H1 (cell line): ENCODE results near the gene TNFSF4. TPM values are rescaled to one million over a fixed set of nuclear protein-coding genes. Genes with fewer than 3 reads are reported as not detected.

Experiments
- CTCF ChIA-PET: fragments of 300-600 bp; sonication (Branson Sonifier 250); formaldehyde crosslinking; loops from one replicate; lab custom pipeline; 2021; ENCODE audit not compliant: partially characterized antibody; lab: Charles Lee
- POLR2A ChIA-PET: fragments of 300-600 bp; sonication (Branson Sonifier 250); formaldehyde crosslinking; loops from one replicate; lab custom pipeline; 2021; ENCODE audit warnings: inconsistent platforms; ENCODE audit not compliant: partially characterized antibody; lab: Charles Lee
- DNase-seq, 2 experiments: peaks; one replicate each; pipeline versions ENCODE4 v3.0.0 to v3.0.0-alpha.2; 2010 to 2022; ENCODE audit warnings: low spot score in 2 of 2, low read depth in 1 of 2, mixed read lengths in 1 of 2
- FAIRE-seq: peaks from 2 replicates; lab custom pipeline; 2011; peaks lifted over from hg19 to GRCh38; lab: Jason Lieb, UNC
- H2AFZ ChIP-seq: 2 replicates; pipeline ENCODE4 v1.8.1; 2012; ENCODE audit warnings: low read length, inconsistent platforms
- H2AK5ac ChIP-seq: 2 replicates; pipeline ENCODE4 v1.6.1; 2013; ENCODE audit warnings: low read depth, low read length
- H2BK120ac ChIP-seq: replicated peaks from 2 replicates; pipeline ENCODE3; 2013; ENCODE audit warnings: low read depth, low read length, inconsistent platforms
- H2BK12ac ChIP-seq: 2 replicates; pipeline ENCODE4 v1.6.1; 2013; ENCODE audit warnings: low read depth, low read length
- H2BK15ac ChIP-seq: 2 replicates; pipeline ENCODE4 v1.6.1; 2013; ENCODE audit warnings: low read length
- H2BK20ac ChIP-seq: 2 replicates; pipeline ENCODE4 v1.6.1; 2013; ENCODE audit warnings: low read length
- H2BK5ac ChIP-seq: 2 replicates; pipeline ENCODE4 v1.6.1; 2013; ENCODE audit warnings: low read depth, low read length
- H3K14ac ChIP-seq: 2 replicates; pipeline ENCODE4 v1.6.1; 2013; ENCODE audit warnings: inconsistent platforms; ENCODE audit not compliant: insufficient read length
- H3K18ac ChIP-seq: 2 replicates; pipeline ENCODE4 v1.6.1; 2013; ENCODE audit warnings: low read length; ENCODE audit errors: extremely low read depth
- H3K23ac ChIP-seq: 2 replicates; pipeline ENCODE4 v1.6.1; 2013; ENCODE audit warnings: inconsistent platforms; ENCODE audit not compliant: insufficient read length
- H3K23me2 ChIP-seq: 2 replicates; pipeline ENCODE4 v1.6.1; 2013; ENCODE audit warnings: low read depth, low read length
- H3K27ac ChIP-seq: 2 replicates; pipeline ENCODE4 v1.6.1; 2011; ENCODE audit warnings: low read depth, low read length, inconsistent platforms
- H3K27me3 ChIP-seq, 4 experiments: replicated peaks in 1 of 4; 1 replicate in 1 of 4; 2 replicates in 3 of 4; pipeline versions ENCODE4 v1.6.1 to v1.8.1; 2011 to 2013; ENCODE audit warnings: low read length in 3 of 4, mild to moderate bottlenecking in 3 of 4, inconsistent platforms in 2 of 4, mixed read lengths in 2 of 4, moderate library complexity in 1 of 4; ENCODE audit not compliant: control insufficient read depth in 3 of 4, insufficient read depth in 3 of 4; ENCODE audit errors: extremely low read depth in 1 of 4
- H3K36me3 ChIP-seq, 4 experiments: 2 replicates each; pipeline versions ENCODE4 v1.6.1 to v1.8.1; 2011 to 2013; ENCODE audit warnings: mild to moderate bottlenecking in 4 of 4, low read length in 3 of 4, moderate library complexity in 2 of 4, control low read depth in 1 of 4, inconsistent platforms in 1 of 4; ENCODE audit not compliant: insufficient read depth in 4 of 4, control insufficient read depth in 2 of 4
- H3K4ac ChIP-seq: replicated peaks from 2 replicates; pipeline ENCODE3; 2013; ENCODE audit warnings: low read length, low read depth, mixed read lengths, inconsistent platforms; ENCODE audit not compliant: insufficient read length
- H3K4me1 ChIP-seq, 4 experiments: replicated peaks in 1 of 4; 1 replicate in 1 of 4; 2 replicates in 3 of 4; pipeline versions ENCODE4 v1.6.1 to v1.8.1; 2011 to 2013; ENCODE audit warnings: low read length in 3 of 4, inconsistent platforms in 2 of 4, mixed read lengths in 1 of 4; ENCODE audit not compliant: insufficient read depth in 4 of 4, control insufficient read depth in 3 of 4
- H3K4me2 ChIP-seq, 2 experiments: 2 replicates each; pipeline versions ENCODE4 v1.6.1 to v1.8.1; 2011 to 2013; ENCODE audit warnings: low read depth in 2 of 2, low read length in 2 of 2, control low read depth in 1 of 2, inconsistent platforms in 1 of 2, mild to moderate bottlenecking in 1 of 2; ENCODE audit not compliant: insufficient read depth in 1 of 2
- H3K4me3 ChIP-seq, 4 experiments: fragments of 200-600, 300-600 bp in 1 of 4; sonication (generic), shearing (Covaris generic), sonication (Bioruptor Twin) in 1 of 4; 2 replicates each; pipeline versions ENCODE4 v1.5.1 to v1.8.1; 2011 to 2016; ENCODE audit warnings: low read length in 4 of 4, low read depth in 3 of 4, control low read depth in 2 of 4, inconsistent platforms in 2 of 4, mild to moderate bottlenecking in 2 of 4, mixed read lengths in 1 of 4, moderate library complexity in 1 of 4; ENCODE audit not compliant: insufficient read depth in 2 of 4; ENCODE audit errors: extremely low read depth in 1 of 4
- H3K56ac ChIP-seq: replicated peaks from 2 replicates; pipeline ENCODE3; 2013; ENCODE audit warnings: low read depth, mild to moderate bottlenecking, mixed read lengths, low read length, inconsistent platforms; ENCODE audit not compliant: insufficient read length
- H3K79me1 ChIP-seq: 2 replicates; pipeline ENCODE4 v1.6.1; 2013; ENCODE audit warnings: low read depth, low read length, control low read depth
- H3K79me2 ChIP-seq, 2 experiments: 2 replicates each; pipeline versions ENCODE4 v1.6.1 to v1.8.1; 2012 to 2013; ENCODE audit warnings: low read length in 2 of 2, mild to moderate bottlenecking in 2 of 2, inconsistent platforms in 1 of 2; ENCODE audit not compliant: insufficient read depth in 2 of 2, control insufficient read depth in 1 of 2
- H3K9ac ChIP-seq, 4 experiments: replicated peaks in 1 of 4; 1 replicate in 1 of 4; 2 replicates in 3 of 4; pipeline versions ENCODE4 v1.6.1 to v1.8.1; 2011 to 2013; ENCODE audit warnings: low read depth in 3 of 4, low read length in 3 of 4, control low read depth in 2 of 4, mild to moderate bottlenecking in 2 of 4, moderate library complexity in 2 of 4, inconsistent platforms in 1 of 4; ENCODE audit errors: extremely low read depth in 1 of 4
- H3K9me3 ChIP-seq, 2 experiments: 2 replicates each; pipeline versions ENCODE4 v1.6.1 to v1.8.1; 2012 to 2013; ENCODE audit warnings: mild to moderate bottlenecking in 2 of 2, moderate library complexity in 2 of 2, control low read depth in 1 of 2, inconsistent platforms in 1 of 2, low read depth in 1 of 2, low read length in 1 of 2, mixed read lengths in 1 of 2; ENCODE audit not compliant: insufficient read depth in 2 of 2
- H4K20me1 ChIP-seq, 2 experiments: replicated peaks in 1 of 2; 2 replicates each; pipeline versions ENCODE3 to v1.8.1; 2011 to 2013; ENCODE audit warnings: inconsistent platforms in 2 of 2, low read length in 2 of 2, mild to moderate bottlenecking in 1 of 2; ENCODE audit not compliant: insufficient read depth in 2 of 2, control insufficient read depth in 1 of 2
- H4K5ac ChIP-seq: 2 replicates; pipeline ENCODE4 v1.6.1; 2013; ENCODE audit warnings: low read length, low read depth, mixed read lengths, inconsistent platforms; ENCODE audit not compliant: insufficient read length
- H4K8ac ChIP-seq: 2 replicates; pipeline ENCODE4 v1.8.0; 2013; ENCODE audit warnings: mild to moderate bottlenecking, moderate library complexity, low read length, inconsistent platforms; ENCODE audit not compliant: insufficient read depth; ENCODE audit errors: extremely low read depth
- H4K91ac ChIP-seq: replicated peaks from 2 replicates; pipeline ENCODE3; 2013; ENCODE audit warnings: low read length, mixed read lengths, inconsistent platforms; ENCODE audit not compliant: insufficient read length
- HDAC2 ChIP-seq, 2 experiments: fragments of 300-600 bp in 1 of 2; sonication (generic) in 1 of 2; IDR thresholded peaks; 2 replicates each; pipeline ENCODE4 v1.6.1; 2011 to 2012; ENCODE audit warnings: low read depth in 2 of 2, low read length in 2 of 2, mild to moderate bottlenecking in 2 of 2, moderate library complexity in 2 of 2, borderline replicate concordance in 1 of 2, inconsistent platforms in 1 of 2
- SIN3A ChIP-seq, 2 experiments: IDR thresholded peaks in 1 of 2; conservative IDR thresholded peaks in 1 of 2; 2 replicates each; pipeline ENCODE4 v1.6.1; 2011 to 2012; ENCODE audit warnings: low read length in 2 of 2, improper control_type of control experiment in 1 of 2, low read depth in 1 of 2, mild to moderate bottlenecking in 1 of 2
- SP4 ChIP-seq: IDR thresholded peaks from 2 replicates; pipeline ENCODE4 v1.6.1; 2012; ENCODE audit warnings: low read length, inconsistent platforms
- SRF ChIP-seq: IDR thresholded peaks from 2 replicates; pipeline ENCODE4 v1.6.1; 2011; ENCODE audit warnings: mild to moderate bottlenecking, low read depth, low read length, moderate library complexity
- WGBS, 2 experiments: shearing (Covaris generic) in 1 of 2; methylation state at CpG; one replicate each; pipeline versions ENCODE4 v1.1.6 to v1.1.7; 2013 to 2015; ENCODE audit warnings: low lambda C conversion rate in 2 of 2, mixed read lengths in 2 of 2, inconsistent platforms in 1 of 2, low coverage in 1 of 2, missing lambda C conversion rate in 1 of 2; ENCODE audit not compliant: insufficient replicate concordance in 2 of 2, insufficient coverage in 1 of 2, insufficient read length in 1 of 2; ENCODE audit errors: extremely low coverage in 1 of 2, missing lambda C conversion rate in 1 of 2; 5-methylcytosine and 5-hydroxymethylcytosine counted together
- polyA plus RNA-seq, 7 experiments: library from polyadenylated mRNA; depleted of rRNA in 3 of 7; stranded (reverse) in 5 of 7; unstranded in 2 of 7; fragments of >200 nt in 5 of 7; fragments of 200-250 nt in 2 of 7; gene quantifications; 1 replicate in 5 of 7; 2 replicates in 1 of 7; 4 replicates in 1 of 7; pipeline versions ENCODE4 v1.2.1 to v1.2.3, GENCODE V29; 2011 to 2013; ENCODE audit warnings: missing spikeins in 2 of 7, mixed read lengths in 2 of 7
- total RNA-seq: library from RNA; stranded (reverse); fragmentation: NEBNext Ultra II Directional; extraction: Animal tissue kit (Norgen Biotek cat#: 25700); gene quantifications from 2 replicates; pipeline ENCODE4 v1.2.1, GENCODE V29; 2021

TNFSF4 gene
- total and polyA plus RNA-seq, 2 of the 8 experiments (the other 6 are each of a cell fraction or from before 2014, with no cell fraction given): 0.54 to 0.63 TPM

DNA sequence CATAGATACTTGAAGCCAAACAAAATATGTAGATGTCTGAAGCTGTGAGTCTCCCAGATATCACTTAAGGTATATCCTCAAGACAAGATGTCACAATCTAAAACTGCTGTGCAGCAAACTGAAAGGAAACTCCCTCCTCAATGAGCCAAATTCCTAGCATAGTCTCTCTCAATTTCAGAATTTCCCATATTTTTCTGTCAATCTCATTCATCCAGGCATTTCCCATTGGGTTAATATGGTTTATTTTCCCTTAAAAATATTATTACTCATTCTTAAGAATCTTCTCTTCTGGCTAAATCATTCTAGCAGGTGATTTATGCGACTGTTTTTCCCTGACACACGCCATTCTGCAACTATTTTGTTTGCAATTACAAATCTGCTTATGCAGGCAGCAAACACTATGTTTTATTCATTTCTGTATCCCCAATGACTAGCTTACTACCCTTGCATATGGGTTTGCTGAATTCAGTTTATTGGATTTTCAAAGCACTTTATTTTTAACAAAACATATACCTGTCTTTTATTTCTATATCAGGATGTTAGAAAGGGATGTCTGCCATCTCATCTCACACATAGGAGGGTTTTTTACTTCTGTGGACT, 69.9 kb downstream of the TNFSF4 start:
- H3K18ac ChIP-seq: no peak overlapping the region
- no peak overlapping the region for H2BK5ac ChIP-seq
- DNase-seq: no peak
- no peaks in the 10 kb centered on the region for H3K9me3 ChIP-seq
- H3K27ac ChIP-seq: no peak overlapping the region
- no peaks in the 10 kb centered on the region for H3K79me2 ChIP-seq
- H3K4me1 ChIP-seq: no peaks in the 10 kb centered on the region
- H4K5ac ChIP-seq: no peak overlapping the region
- POLR2A ChIA-PET: interaction anchor here (0.5 to 0.6 kb wide), 2 partner anchors 110 to 220 kb away, joined by 3 read pairs; no protein-coding TSS in a partner anchor
- no peaks in the 10 kb centered on the region for H4K20me1 ChIP-seq
- TF ChIP-seq SP4 (no peak), HDAC2 (IDR thresholded peaks at IDR 0.05; ENCODE audit: borderline replicate concordance in 1 of 2, low read depth in 2 of 2, low read length in 2 of 2) (no peak), SRF (no peak), SIN3A (conservative IDR thresholded peaks at IDR 0.05 in 1 of 2, IDR thresholded peaks at IDR 0.05 in 1 of 2; ENCODE audit: low read depth in 1 of 2, low read length in 2 of 2) (no peak)
- no peak overlapping the region for H4K91ac ChIP-seq
- H3K14ac ChIP-seq: no peak overlapping the region
- H2AFZ ChIP-seq: no peak overlapping the region
- no peak overlapping the region for H3K4me3 ChIP-seq
- no peaks in the 10 kb centered on the region for H3K23me2 ChIP-seq
- H3K27me3 ChIP-seq: no peaks in the 10 kb centered on the region
- H4K8ac ChIP-seq: no peak overlapping the region
- no peak overlapping the region for H3K4me2 ChIP-seq
- H3K56ac ChIP-seq: no peak overlapping the region
- no peak overlapping the region for H3K23ac ChIP-seq
- no peaks in the 10 kb centered on the region for H3K79me1 ChIP-seq
- 94% methylated on average over 2 of the region's 2 CpGs; no CpG with 5 or more reads in 1 of the 2 experiments for WGBS, 2 experiments
- H2AK5ac ChIP-seq: no peak overlapping the region
- H2BK15ac ChIP-seq: no peak overlapping the region
- no peak overlapping the region for H3K4ac ChIP-seq
- H2BK120ac ChIP-seq: no peak overlapping the region
- no peak overlapping the region for H3K9ac ChIP-seq
- H2BK20ac ChIP-seq: no peak overlapping the region
- no peaks in the 10 kb centered on the region for H3K36me3 ChIP-seq
- no peak overlapping the region for H2BK12ac ChIP-seq
- no peak for FAIRE-seq
- CTCF ChIA-PET: no interaction called here
